IPS-18a (cell line): ENCODE measurements around the gene PRDM12.

ENCODE experiments used
- H3K27ac ChIP-seq: one replicate; pipeline ENCODE4 v1.5.1; 2013; ENCODE audit warnings: low read length
- H3K27me3 ChIP-seq: one replicate; pipeline ENCODE4 v1.6.1; 2013; ENCODE audit warnings: mild to moderate bottlenecking, low read length; ENCODE audit not compliant: control insufficient read depth, insufficient read depth
- H3K36me3 ChIP-seq: one replicate; pipeline ENCODE4 v1.6.1; 2013; ENCODE audit warnings: low read depth, low read length; ENCODE audit not compliant: control insufficient read depth
- H3K4me1 ChIP-seq: one replicate; pipeline ENCODE4 v1.6.1; 2013; ENCODE audit warnings: low read depth, low read length; ENCODE audit not compliant: control insufficient read depth
- H3K4me3 ChIP-seq: one replicate; pipeline ENCODE4 v1.5.1; 2013; ENCODE audit warnings: low read length
- H3K9ac ChIP-seq: one replicate; pipeline ENCODE4 v1.6.1; 2013; ENCODE audit warnings: mild to moderate bottlenecking, low read length, moderate library complexity
- H3K9me3 ChIP-seq: one replicate; pipeline ENCODE4 v1.6.1; 2013; ENCODE audit warnings: low read depth, low read length; ENCODE audit not compliant: control insufficient read depth

PRDM12 gene

GRCh38 chr9:130631331-130632080, 32.9 kb upstream of the PRDM12 start:
- Histone ChIP-seq H3K27me3 (no peaks in the 10 kb centered on the region), H3K4me1 (peaks cover 14% of the 10 kb centered on the region), H3K36me3 (peaks cover 60% of the 10 kb centered on the region), H3K27ac (no peak overlapping the region), H3K4me3 (no peak overlapping the region), H3K9ac (no peak overlapping the region), H3K9me3 (no peaks in the 10 kb centered on the region)

- H3K27me3 ChIP-seq: no peaks in the 10 kb centered on the region
- no peaks in the 10 kb centered on the region for H3K9me3 ChIP-seq
- peaks cover 14% of the 10 kb centered on the region for H3K4me1 ChIP-seq
- H3K9ac ChIP-seq: no peak overlapping the region
- no peak overlapping the region for H3K4me3 ChIP-seq
- no peak overlapping the region for H3K27ac ChIP-seq
- H3K36me3 ChIP-seq: peaks cover 60% of the 10 kb centered on the region
Observed at GRCh38 chr9:130632081-130632710, 32.2 kb upstream of the PRDM12 start.

GRCh38 chr9:130632841-130633240, 31.6 kb upstream of the PRDM12 start:
- Histone ChIP-seq H3K27me3 (no peaks in the 10 kb centered on the region), H3K9ac (no peak overlapping the region), H3K4me1 (peaks cover 14% of the 10 kb centered on the region), H3K36me3 (peaks cover 60% of the 10 kb centered on the region), H3K27ac (no peak overlapping the region), H3K4me3 (no peak overlapping the region), H3K9me3 (no peaks in the 10 kb centered on the region)

- no peak overlapping the region for H3K4me3 ChIP-seq
- H3K36me3 ChIP-seq: peaks cover 60% of the 10 kb centered on the region
- H3K9ac ChIP-seq: no peak overlapping the region
- no peaks in the 10 kb centered on the region for H3K27me3 ChIP-seq
- H3K4me1 ChIP-seq: peaks cover 14% of the 10 kb centered on the region
- no peak overlapping the region for H3K27ac ChIP-seq
- no peaks in the 10 kb centered on the region for H3K9me3 ChIP-seq
Observed at GRCh38 chr9:130633336-130634190, 30.8 kb upstream of the PRDM12 start.

- H3K27me3 ChIP-seq: no peaks in the 10 kb centered on the region
- H3K9ac ChIP-seq: no peak overlapping the region
- peaks cover 16% of the 10 kb centered on the region for H3K4me1 ChIP-seq
- H3K36me3 ChIP-seq: peaks cover 60% of the 10 kb centered on the region
- H3K27ac ChIP-seq: no peak overlapping the region
- no peaks in the 10 kb centered on the region for H3K9me3 ChIP-seq
- H3K4me3 ChIP-seq: no peak overlapping the region
Observed at GRCh38 chr9:130634191-130634768, 30.1 kb upstream of the PRDM12 start.

GRCh38 chr9:130634801-130635200, 29.6 kb upstream of the PRDM12 start:
- Histone ChIP-seq H3K9me3 (no peaks in the 10 kb centered on the region), H3K9ac (no peak overlapping the region), H3K4me1 (peaks cover 11% of the 10 kb centered on the region), H3K4me3 (no peak overlapping the region), H3K36me3 (peaks cover 60% of the 10 kb centered on the region), H3K27me3 (no peaks in the 10 kb centered on the region), H3K27ac (no peak overlapping the region)

- peaks cover 56% of the 10 kb centered on the region for H3K36me3 ChIP-seq
Observed at GRCh38 chr9:130635306-130635705, 29.1 kb upstream of the PRDM12 start.

GRCh38 chr9:130635721-130636647, 28.4 kb upstream of the PRDM12 start:
- H3K27ac ChIP-seq: no peak overlapping the region
- H3K27me3 ChIP-seq: no peaks in the 10 kb centered on the region
- H3K36me3 ChIP-seq: peaks cover 50% of the 10 kb centered on the region
- peaks cover 4% of the 10 kb centered on the region for H3K4me1 ChIP-seq
- no peak overlapping the region for H3K9ac ChIP-seq
- H3K4me3 ChIP-seq: no peak overlapping the region
- no peaks in the 10 kb centered on the region for H3K9me3 ChIP-seq

More at GRCh38 chr9:130635306-130635705, 29.1 kb upstream of the PRDM12 start:
- Histone ChIP-seq H3K9me3 (no peaks in the 10 kb centered on the region), H3K27me3 (no peaks in the 10 kb centered on the region), H3K9ac (no peak overlapping the region), H3K4me3 (no peak overlapping the region), H3K27ac (no peak overlapping the region), H3K4me1 (peaks cover 6% of the 10 kb centered on the region)

GRCh38 chr9:130636648-130637020, 27.8 kb upstream of the PRDM12 start:
- Histone ChIP-seq H3K27me3 (no peaks in the 10 kb centered on the region), H3K9ac (no peak overlapping the region), H3K4me1 (peaks cover 4% of the 10 kb centered on the region), H3K4me3 (no peak overlapping the region), H3K9me3 (no peaks in the 10 kb centered on the region), H3K27ac (no peak overlapping the region), H3K36me3 (peaks cover 43% of the 10 kb centered on the region)

- Histone ChIP-seq H3K9ac (no peak overlapping the region), H3K4me3 (no peak overlapping the region), H3K27ac (no peak overlapping the region), H3K4me1 (peaks cover 4% of the 10 kb centered on the region), H3K27me3 (no peaks in the 10 kb centered on the region), H3K9me3 (no peaks in the 10 kb centered on the region), H3K36me3 (peaks cover 31% of the 10 kb centered on the region)
Observed at GRCh38 chr9:130638284-130639123, 25.9 kb upstream of the PRDM12 start.
